HepG2 (cell line): Measurements from ENCODE around the gene VPS13D. TPM values are rescaled to one million over a fixed set of nuclear protein-coding genes. Genes with fewer than 3 reads are reported as not detected.

Experiments
- AHR ChIP-seq: IDR thresholded peaks from 2 replicates; pipeline ENCODE4 v1.6.1; 2018; ENCODE audit warnings: missing genetic modification reagents, missing compliant biosample characterization
- EEA1 ChIP-seq: sonication (generic); formaldehyde crosslinking; IDR thresholded peaks from 2 replicates; pipeline ENCODE4 v1.5.1; 2020; ENCODE audit warnings: mild to moderate bottlenecking, missing genetic modification reagents, borderline replicate concordance
- MATR3 ChIP-seq: sonication (generic); formaldehyde crosslinking; IDR thresholded peaks from 2 replicates; pipeline ENCODE4 v1.4.0; 2020; ENCODE audit warnings: missing genetic modification reagents
- MTA1 ChIP-seq: sonication (generic); formaldehyde crosslinking; IDR thresholded peaks from 2 replicates; pipeline ENCODE4 v1.4.0; 2020; ENCODE audit warnings: missing genetic modification reagents, mild to moderate bottlenecking, borderline replicate concordance
- NFE2L2 ChIP-seq: fragments of 150-350 bp; IDR thresholded peaks from 2 replicates; pipeline ENCODE4 v1.6.1; 2014; ENCODE audit warnings: low read length
- POLR2G ChIP-seq: fragments of 200-400 bp; formaldehyde crosslinking; IDR thresholded peaks from 2 replicates; pipeline ENCODE4 v1.6.1; 2018; ENCODE audit warnings: mild to moderate bottlenecking, low read depth, low read length, moderate library complexity
- RARA ChIP-seq: IDR thresholded peaks from 2 replicates; pipeline ENCODE4 v1.6.1; 2016; ENCODE audit warnings: missing genetic modification reagents, missing compliant biosample characterization
- SRF ChIP-seq: IDR thresholded peaks from 2 replicates; pipeline ENCODE4 v1.6.1; 2011; ENCODE audit warnings: mild to moderate bottlenecking, low read depth, low read length, moderate library complexity
- TBX2 ChIP-seq: sonication (generic); formaldehyde crosslinking; IDR thresholded peaks from 2 replicates; pipeline ENCODE4 v1.5.0; 2020; ENCODE audit warnings: missing genetic modification reagents, mild to moderate bottlenecking, borderline replicate concordance
- polyA plus RNA-seq, 8 experiments: library from polyadenylated mRNA; depleted of rRNA in 3 of 8; stranded (reverse) in 7 of 8; unstranded in 1 of 8; fragments of >200 nt; fragmentation: Illumina TruSeq in 4 of 8; extraction: Trizol in 4 of 8; gene quantifications; 2 replicates each; pipeline versions ENCODE4 v1.2.1 to v1.2.3, GENCODE V29; 2011 to 2016; ENCODE audit warnings: low read depth in 4 of 8, missing spikeins in 1 of 8, mixed read lengths in 1 of 8; ENCODE audit not compliant: insufficient read depth in 1 of 8
- total RNA-seq, 5 experiments: library from RNA; depleted of rRNA; stranded (reverse); fragments of >200 nt; fragmentation: Illumina TruSeq; extraction: Trizol; gene quantifications; 2 replicates each; pipeline ENCODE4 v1.2.3, GENCODE V29; 2016; ENCODE audit warnings: low read depth in 1 of 5
- TF ChIP-seq, protein P1 (sequence below): sonication (generic); formaldehyde crosslinking; IDR thresholded peaks from one replicate; pipeline ENCODE4 v1.5.1; 2020; ENCODE audit warnings: mild to moderate bottlenecking, missing genetic modification reagents; ENCODE audit errors: not compliant biosample characterization
- TF ChIP-seq, protein P2 (sequence below): IDR thresholded peaks from 2 replicates; pipeline ENCODE4 v1.6.1; 2018; ENCODE audit warnings: missing genetic modification reagents
- TF ChIP-seq, protein P3 (sequence below): sonication (generic); formaldehyde crosslinking; IDR thresholded peaks from 2 replicates; pipeline ENCODE4 v1.4.0; 2020; ENCODE audit warnings: mild to moderate bottlenecking, missing genetic modification reagents, borderline replicate concordance

The VPS13D gene
- total and polyA plus RNA-seq, 2 of the 13 experiments (the other 11 are each of a cell fraction or from before 2014, with no cell fraction given): 8.6 to 13.9 TPM

DNA sequence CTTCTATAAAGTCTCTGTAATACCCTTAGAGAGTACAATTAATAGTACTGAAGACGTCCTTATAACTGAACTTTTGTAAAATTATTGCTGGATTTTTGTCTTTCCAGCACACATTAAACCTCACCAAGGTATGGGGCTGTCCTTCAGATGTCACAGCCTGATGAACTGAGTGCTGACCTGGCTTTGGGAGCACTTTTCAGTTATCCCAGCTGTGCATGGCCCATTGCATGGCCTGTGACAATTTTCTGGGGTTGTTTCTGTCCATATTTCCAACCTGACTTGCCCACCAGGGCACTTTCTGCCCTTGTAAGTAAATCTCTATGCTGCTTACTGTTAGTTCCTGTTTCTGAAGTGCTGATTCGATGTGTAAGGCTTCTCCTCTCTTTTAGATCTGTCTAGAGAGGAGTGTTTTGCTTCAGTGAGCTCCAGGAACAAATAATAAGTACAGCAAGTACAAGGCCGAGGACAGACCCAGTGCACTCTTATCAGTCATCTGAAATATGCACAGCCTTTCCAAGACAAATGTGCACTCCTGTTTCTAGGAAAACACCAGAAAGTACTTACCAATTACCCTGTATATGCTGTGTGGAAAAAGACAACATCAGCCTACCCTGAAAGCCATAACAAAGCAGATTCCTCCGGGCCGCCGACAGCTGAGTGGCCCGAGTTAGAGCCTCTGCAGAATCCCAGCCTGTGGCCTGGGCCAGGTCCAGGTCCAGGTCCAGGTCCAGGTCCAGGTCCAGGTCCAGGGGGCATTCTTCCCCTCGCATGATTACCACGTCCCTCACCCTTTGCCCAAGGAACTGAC is 266.5 kb downstream of the VPS13D start (continued):
- TF ChIP-seq, protein P1, sequence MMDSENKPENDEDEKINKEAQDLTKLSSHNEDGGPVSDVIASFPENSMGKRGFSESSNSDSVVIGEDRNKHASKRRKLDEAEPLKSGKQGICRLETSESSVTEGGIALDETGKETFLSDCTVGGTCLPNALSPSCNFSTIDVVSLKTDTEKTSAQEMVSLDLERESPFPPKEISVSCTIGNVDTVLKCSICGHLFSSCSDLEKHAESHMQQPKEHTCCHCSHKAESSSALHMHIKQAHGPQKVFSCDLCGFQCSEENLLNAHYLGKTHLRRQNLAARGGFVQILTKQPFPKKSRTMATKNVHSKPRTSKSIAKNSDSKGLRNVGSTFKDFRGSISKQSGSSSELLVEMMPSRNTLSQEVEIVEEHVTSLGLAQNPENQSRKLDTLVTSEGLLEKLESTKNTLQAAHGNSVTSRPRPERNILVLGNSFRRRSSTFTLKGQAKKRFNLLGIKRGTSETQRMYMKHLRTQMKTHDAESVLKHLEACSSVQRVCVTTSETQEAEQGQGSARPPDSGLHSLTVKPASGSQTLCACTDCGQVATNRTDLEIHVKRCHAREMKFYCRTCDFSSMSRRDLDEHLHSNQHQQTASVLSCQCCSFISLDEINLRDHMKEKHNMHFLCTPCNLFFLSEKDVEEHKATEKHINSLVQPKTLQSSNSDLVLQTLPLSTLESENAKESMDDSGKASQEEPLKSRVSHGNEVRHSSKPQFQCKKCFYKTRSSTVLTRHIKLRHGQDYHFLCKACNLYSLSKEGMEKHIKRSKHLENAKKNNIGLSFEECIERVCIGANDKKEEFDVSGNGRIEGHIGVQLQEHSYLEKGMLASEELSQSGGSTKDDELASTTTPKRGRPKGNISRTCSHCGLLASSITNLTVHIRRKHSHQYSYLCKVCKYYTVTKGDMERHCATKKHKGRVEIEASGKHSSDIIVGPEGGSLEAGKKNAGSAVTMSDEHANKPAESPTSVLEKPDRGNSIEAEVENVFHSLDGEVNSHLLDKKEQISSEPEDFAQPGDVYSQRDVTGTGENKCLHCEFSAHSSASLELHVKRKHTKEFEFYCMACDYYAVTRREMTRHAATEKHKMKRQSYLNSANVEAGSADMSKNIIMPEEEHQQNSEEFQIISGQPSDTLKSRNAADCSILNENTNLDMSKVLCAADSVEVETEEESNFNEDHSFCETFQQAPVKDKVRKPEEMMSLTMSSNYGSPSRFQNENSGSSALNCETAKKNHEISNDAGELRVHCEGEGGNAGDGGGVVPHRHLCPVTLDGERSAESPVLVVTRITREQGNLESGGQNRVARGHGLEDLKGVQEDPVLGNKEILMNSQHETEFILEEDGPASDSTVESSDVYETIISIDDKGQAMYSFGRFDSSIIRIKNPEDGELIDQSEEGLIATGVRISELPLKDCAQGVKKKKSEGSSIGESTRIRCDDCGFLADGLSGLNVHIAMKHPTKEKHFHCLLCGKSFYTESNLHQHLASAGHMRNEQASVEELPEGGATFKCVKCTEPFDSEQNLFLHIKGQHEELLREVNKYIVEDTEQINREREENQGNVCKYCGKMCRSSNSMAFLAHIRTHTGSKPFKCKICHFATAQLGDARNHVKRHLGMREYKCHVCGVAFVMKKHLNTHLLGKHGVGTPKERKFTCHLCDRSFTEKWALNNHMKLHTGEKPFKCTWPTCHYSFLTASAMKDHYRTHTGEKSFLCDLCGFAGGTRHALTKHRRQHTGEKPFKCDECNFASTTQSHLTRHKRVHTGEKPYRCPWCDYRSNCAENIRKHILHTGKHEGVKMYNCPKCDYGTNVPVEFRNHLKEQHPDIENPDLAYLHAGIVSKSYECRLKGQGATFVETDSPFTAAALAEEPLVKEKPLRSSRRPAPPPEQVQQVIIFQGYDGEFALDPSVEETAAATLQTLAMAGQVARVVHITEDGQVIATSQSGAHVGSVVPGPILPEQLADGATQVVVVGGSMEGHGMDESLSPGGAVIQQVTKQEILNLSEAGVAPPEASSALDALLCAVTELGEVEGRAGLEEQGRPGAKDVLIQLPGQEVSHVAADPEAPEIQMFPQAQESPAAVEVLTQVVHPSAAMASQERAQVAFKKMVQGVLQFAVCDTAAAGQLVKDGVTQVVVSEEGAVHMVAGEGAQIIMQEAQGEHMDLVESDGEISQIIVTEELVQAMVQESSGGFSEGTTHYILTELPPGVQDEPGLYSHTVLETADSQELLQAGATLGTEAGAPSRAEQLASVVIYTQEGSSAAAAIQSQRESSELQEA (CRISPR knock-in tag): no peak
- TF ChIP-seq POLR2G (no peak), TBX2 (CRISPR knock-in tag) (no peak), RARA (CRISPR knock-in tag) (peak; percentile 84), MATR3 (CRISPR knock-in tag) (no peak), SRF (no peak), MTA1 (0 out of 2 replicates have a peak, but pooled peaks have one; percentile 20), EEA1 (CRISPR knock-in tag) (no peak), AHR (no peak), NFE2L2 (no peak)
- TF ChIP-seq, protein P2, sequence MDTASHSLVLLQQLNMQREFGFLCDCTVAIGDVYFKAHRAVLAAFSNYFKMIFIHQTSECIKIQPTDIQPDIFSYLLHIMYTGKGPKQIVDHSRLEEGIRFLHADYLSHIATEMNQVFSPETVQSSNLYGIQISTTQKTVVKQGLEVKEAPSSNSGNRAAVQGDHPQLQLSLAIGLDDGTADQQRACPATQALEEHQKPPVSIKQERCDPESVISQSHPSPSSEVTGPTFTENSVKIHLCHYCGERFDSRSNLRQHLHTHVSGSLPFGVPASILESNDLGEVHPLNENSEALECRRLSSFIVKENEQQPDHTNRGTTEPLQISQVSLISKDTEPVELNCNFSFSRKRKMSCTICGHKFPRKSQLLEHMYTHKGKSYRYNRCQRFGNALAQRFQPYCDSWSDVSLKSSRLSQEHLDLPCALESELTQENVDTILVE (CRISPR knock-in tag): no peak
- TF ChIP-seq, protein P3, sequence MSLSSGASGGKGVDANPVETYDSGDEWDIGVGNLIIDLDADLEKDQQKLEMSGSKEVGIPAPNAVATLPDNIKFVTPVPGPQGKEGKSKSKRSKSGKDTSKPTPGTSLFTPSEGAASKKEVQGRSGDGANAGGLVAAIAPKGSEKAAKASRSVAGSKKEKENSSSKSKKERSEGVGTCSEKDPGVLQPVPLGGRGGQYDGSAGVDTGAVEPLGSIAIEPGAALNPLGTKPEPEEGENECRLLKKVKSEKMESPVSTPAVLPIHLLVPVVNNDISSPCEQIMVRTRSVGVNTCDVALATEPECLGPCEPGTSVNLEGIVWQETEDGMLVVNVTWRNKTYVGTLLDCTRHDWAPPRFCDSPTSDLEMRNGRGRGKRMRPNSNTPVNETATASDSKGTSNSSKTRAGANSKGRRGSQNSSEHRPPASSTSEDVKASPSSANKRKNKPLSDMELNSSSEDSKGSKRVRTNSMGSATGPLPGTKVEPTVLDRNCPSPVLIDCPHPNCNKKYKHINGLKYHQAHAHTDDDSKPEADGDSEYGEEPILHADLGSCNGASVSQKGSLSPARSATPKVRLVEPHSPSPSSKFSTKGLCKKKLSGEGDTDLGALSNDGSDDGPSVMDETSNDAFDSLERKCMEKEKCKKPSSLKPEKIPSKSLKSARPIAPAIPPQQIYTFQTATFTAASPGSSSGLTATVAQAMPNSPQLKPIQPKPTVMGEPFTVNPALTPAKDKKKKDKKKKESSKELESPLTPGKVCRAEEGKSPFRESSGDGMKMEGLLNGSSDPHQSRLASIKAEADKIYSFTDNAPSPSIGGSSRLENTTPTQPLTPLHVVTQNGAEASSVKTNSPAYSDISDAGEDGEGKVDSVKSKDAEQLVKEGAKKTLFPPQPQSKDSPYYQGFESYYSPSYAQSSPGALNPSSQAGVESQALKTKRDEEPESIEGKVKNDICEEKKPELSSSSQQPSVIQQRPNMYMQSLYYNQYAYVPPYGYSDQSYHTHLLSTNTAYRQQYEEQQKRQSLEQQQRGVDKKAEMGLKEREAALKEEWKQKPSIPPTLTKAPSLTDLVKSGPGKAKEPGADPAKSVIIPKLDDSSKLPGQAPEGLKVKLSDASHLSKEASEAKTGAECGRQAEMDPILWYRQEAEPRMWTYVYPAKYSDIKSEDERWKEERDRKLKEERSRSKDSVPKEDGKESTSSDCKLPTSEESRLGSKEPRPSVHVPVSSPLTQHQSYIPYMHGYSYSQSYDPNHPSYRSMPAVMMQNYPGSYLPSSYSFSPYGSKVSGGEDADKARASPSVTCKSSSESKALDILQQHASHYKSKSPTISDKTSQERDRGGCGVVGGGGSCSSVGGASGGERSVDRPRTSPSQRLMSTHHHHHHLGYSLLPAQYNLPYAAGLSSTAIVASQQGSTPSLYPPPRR (CRISPR knock-in tag): peak; percentile 42; the same call in 1 of the 2 replicates
